GM12801 (cell line): ENCODE data around the gene AKAP6.

ENCODE experiments used
- CTCF ChIP-seq: IDR thresholded peaks from one replicate; pipeline ENCODE4 v1.5.1; 2011; ENCODE audit warnings: control low read depth; ENCODE audit not compliant: insufficient read length; ENCODE audit errors: extremely low read depth

Gene AKAP6

GRCh38 chr14:32492457-32492856 lies 163.4 kb downstream of the AKAP6 start:
- TF ChIP-seq CTCF, result no peak

- TF ChIP-seq CTCF, result no peak
Observed at GRCh38 chr14:32494609-32495434, 165.7 kb downstream of the AKAP6 start.

- TF ChIP-seq CTCF, result no peak
Observed at GRCh38 chr14:32495435-32495734, 166.3 kb downstream of the AKAP6 start.

- TF ChIP-seq CTCF, result no peak
Observed at GRCh38 chr14:32497248-32497647, 168.2 kb downstream of the AKAP6 start.

- TF ChIP-seq CTCF, result no peak
Observed at GRCh38 chr14:32507029-32507984, 178.2 kb downstream of the AKAP6 start.

GRCh38 chr14:32508281-32508680 lies 179.2 kb downstream of the AKAP6 start:
- no peak for TF ChIP-seq CTCF

- TF ChIP-seq CTCF, result no peak
Observed at GRCh38 chr14:32509632-32510187, 180.6 kb downstream of the AKAP6 start.
